Activated naive CD8-positive, alpha-beta T cell treated with anti-CD3 and anti-CD28 coated beads, Interleukin-2, amount 50 U/mL, for 24 hours (primary cell): ENCODE measurements around the gene THADA.

ENCODE experiments used
- ATAC-seq: fragments of 150-1000 bp; cut with Tn5 transposase; one replicate; pipeline ENCODE4 v1.10.0; 2021
- DNase-seq: peaks from one replicate; pipeline ENCODE4 v3.0.0; 2021
- H3K27ac Mint-ChIP-seq: one replicate; pipeline ENCODE4 v1.8.0; 2021; ENCODE audit warnings: mild to moderate bottlenecking, mixed read lengths
- H3K27me3 Mint-ChIP-seq: one replicate; pipeline ENCODE4 v1.8.0; 2021; ENCODE audit warnings: mixed read lengths
- H3K36me3 Mint-ChIP-seq: one replicate; pipeline ENCODE4 v1.8.0; 2021; ENCODE audit warnings: low read depth, mixed read lengths
- H3K4me1 Mint-ChIP-seq: one replicate; pipeline ENCODE4 v1.8.0; 2021; ENCODE audit warnings: mixed read lengths
- H3K4me3 Mint-ChIP-seq: one replicate; pipeline ENCODE4 v1.8.0; 2021; ENCODE audit warnings: mild to moderate bottlenecking, moderate library complexity, mixed read lengths
- H3K9me3 Mint-ChIP-seq: one replicate; pipeline ENCODE4 v1.8.0; 2021; ENCODE audit warnings: mixed read lengths

The THADA gene

GRCh38 chr2:43515248-43515647 is 80.6 kb downstream of the THADA start:
- peaks cover 20% of the 10 kb centered on the region for H3K36me3 Mint-ChIP-seq
- ATAC-seq (no peak), DNase-seq (no peak)
- H3K27ac Mint-ChIP-seq, result no peak overlapping the region
- no peak overlapping the region for H3K4me3 Mint-ChIP-seq
- H3K4me1 Mint-ChIP-seq, result peaks cover 32% of the 10 kb centered on the region
- no peaks in the 10 kb centered on the region for H3K9me3 Mint-ChIP-seq
- no peaks in the 10 kb centered on the region for H3K27me3 Mint-ChIP-seq

GRCh38 chr2:43513796-43514195 is 82.0 kb downstream of the THADA start:
- no peaks in the 10 kb centered on the region for H3K9me3 Mint-ChIP-seq
- peaks cover 24% of the 10 kb centered on the region for H3K36me3 Mint-ChIP-seq
- H3K27ac Mint-ChIP-seq, result no peak overlapping the region
- no peak for ATAC-seq
- H3K4me3 Mint-ChIP-seq, result no peak overlapping the region
- no peaks in the 10 kb centered on the region for H3K27me3 Mint-ChIP-seq
- peaks cover 29% of the 10 kb centered on the region for H3K4me1 Mint-ChIP-seq
- no peak for DNase-seq

- peaks cover 32% of the 10 kb centered on the region for H3K4me1 Mint-ChIP-seq
- no peak overlapping the region for H3K27ac Mint-ChIP-seq
- H3K4me3 Mint-ChIP-seq, result no peak overlapping the region
- H3K36me3 Mint-ChIP-seq, result peaks cover 26% of the 10 kb centered on the region
- H3K9me3 Mint-ChIP-seq, result no peaks in the 10 kb centered on the region
- no peak for ATAC-seq
- no peak for DNase-seq
- no peaks in the 10 kb centered on the region for H3K27me3 Mint-ChIP-seq
These were observed 82.6 kb downstream of the THADA start for GRCh38 chr2:43513216-43513615.

GRCh38 chr2:43511199-43511598 is 84.6 kb downstream of the THADA start:
- DNase-seq (no peak), ATAC-seq (peak; percentile 23)
- no peak overlapping the region for H3K4me3 Mint-ChIP-seq
- no peaks in the 10 kb centered on the region for H3K27me3 Mint-ChIP-seq
- no peaks in the 10 kb centered on the region for H3K9me3 Mint-ChIP-seq
- peaks cover 35% of the 10 kb centered on the region for H3K36me3 Mint-ChIP-seq
- H3K4me1 Mint-ChIP-seq, result peaks cover 41% of the 10 kb centered on the region
- H3K27ac Mint-ChIP-seq, result no peak overlapping the region

- Mint-ChIP-seq H3K9me3 (no peaks in the 10 kb centered on the region), H3K27ac (no peak overlapping the region), H3K27me3 (no peaks in the 10 kb centered on the region), H3K4me3 (no peak overlapping the region), H3K36me3 (peaks cover 43% of the 10 kb centered on the region), H3K4me1 (peaks cover 34% of the 10 kb centered on the region)
- DNase-seq (no peak), ATAC-seq (no peak)
These were observed 86.0 kb downstream of the THADA start for GRCh38 chr2:43509886-43510285.

GRCh38 chr2:43508209-43508608 is 87.6 kb downstream of the THADA start:
- no peak overlapping the region for H3K4me3 Mint-ChIP-seq
- ATAC-seq (peak; percentile 91), DNase-seq (peak; percentile 2)
- H3K36me3 Mint-ChIP-seq, result peaks cover 40% of the 10 kb centered on the region
- peaks cover 34% of the 10 kb centered on the region for H3K4me1 Mint-ChIP-seq
- H3K27me3 Mint-ChIP-seq, result no peaks in the 10 kb centered on the region
- peak overlapping the region; percentile 80 for H3K27ac Mint-ChIP-seq
- H3K9me3 Mint-ChIP-seq, result no peaks in the 10 kb centered on the region

GRCh38 chr2:43507137-43507536 is 88.7 kb downstream of the THADA start:
- no peaks in the 10 kb centered on the region for H3K27me3 Mint-ChIP-seq
- H3K36me3 Mint-ChIP-seq, result peaks cover 38% of the 10 kb centered on the region
- DNase-seq (no peak), ATAC-seq (peak; percentile 48)
- no peaks in the 10 kb centered on the region for H3K9me3 Mint-ChIP-seq
- peaks cover 32% of the 10 kb centered on the region for H3K4me1 Mint-ChIP-seq
- no peak overlapping the region for H3K4me3 Mint-ChIP-seq
- H3K27ac Mint-ChIP-seq, result peak overlapping the region; percentile 54

- H3K27ac Mint-ChIP-seq, result no peak overlapping the region
These were observed 100.1 kb downstream of the THADA start for GRCh38 chr2:43495727-43496126.

GRCh38 chr2:43493954-43494353 is 101.9 kb downstream of the THADA start:
- DNase-seq, result no peak
- ATAC-seq, result no peak
- Mint-ChIP-seq H3K27me3 (no peaks in the 10 kb centered on the region), H3K4me1 (peaks cover 4% of the 10 kb centered on the region), H3K27ac (no peak overlapping the region), H3K9me3 (no peaks in the 10 kb centered on the region), H3K36me3 (peaks cover 26% of the 10 kb centered on the region), H3K4me3 (no peak overlapping the region)

More at GRCh38 chr2:43495727-43496126, 100.1 kb downstream of the THADA start:
- no peaks in the 10 kb centered on the region for H3K4me1 Mint-ChIP-seq
- peaks cover 34% of the 10 kb centered on the region for H3K36me3 Mint-ChIP-seq
- no peaks in the 10 kb centered on the region for H3K27me3 Mint-ChIP-seq
- H3K9me3 Mint-ChIP-seq, result no peaks in the 10 kb centered on the region
- DNase-seq (no peak), ATAC-seq (no peak)
- H3K4me3 Mint-ChIP-seq, result no peak overlapping the region

GRCh38 chr2:43491065-43491639 is 104.7 kb downstream of the THADA start:
- H3K4me3 Mint-ChIP-seq, result no peak overlapping the region

GRCh38 chr2:43490252-43490786 is 105.5 kb downstream of the THADA start:
- DNase-seq, result no peak
- Mint-ChIP-seq H3K4me3 (no peak overlapping the region), H3K9me3 (no peaks in the 10 kb centered on the region), H3K27ac (no peak overlapping the region), H3K36me3 (peaks cover 2% of the 10 kb centered on the region), H3K4me1 (peaks cover 4% of the 10 kb centered on the region), H3K27me3 (no peaks in the 10 kb centered on the region)
- no peak for ATAC-seq

More at GRCh38 chr2:43491065-43491639, 104.7 kb downstream of the THADA start:
- Mint-ChIP-seq H3K36me3 (peaks cover 7% of the 10 kb centered on the region), H3K27me3 (no peaks in the 10 kb centered on the region), H3K4me1 (peaks cover 4% of the 10 kb centered on the region), H3K27ac (no peak overlapping the region), H3K9me3 (no peaks in the 10 kb centered on the region)
- no peak for ATAC-seq
- DNase-seq, result no peak

GRCh38 chr2:43488737-43489136 is 107.1 kb downstream of the THADA start:
- Mint-ChIP-seq H3K4me1 (peaks cover 4% of the 10 kb centered on the region), H3K27me3 (no peaks in the 10 kb centered on the region), H3K36me3 (peaks cover 2% of the 10 kb centered on the region), H3K9me3 (no peaks in the 10 kb centered on the region), H3K27ac (no peak overlapping the region), H3K4me3 (no peak overlapping the region)
- ATAC-seq (no peak), DNase-seq (no peak)

GRCh38 chr2:43486603-43487002 is 109.2 kb downstream of the THADA start:
- Mint-ChIP-seq H3K36me3 (peaks cover 3% of the 10 kb centered on the region), H3K9me3 (no peaks in the 10 kb centered on the region), H3K4me1 (peaks cover 10% of the 10 kb centered on the region), H3K27ac (no peak overlapping the region), H3K27me3 (no peaks in the 10 kb centered on the region), H3K4me3 (no peak overlapping the region)
- no peak for DNase-seq
- no peak for ATAC-seq

GRCh38 chr2:43484323-43484930 is 111.4 kb downstream of the THADA start:
- H3K36me3 Mint-ChIP-seq, result peaks cover 3% of the 10 kb centered on the region
- H3K4me1 Mint-ChIP-seq, result peaks cover 6% of the 10 kb centered on the region
- H3K9me3 Mint-ChIP-seq, result no peaks in the 10 kb centered on the region
- DNase-seq, result no peak
- H3K4me3 Mint-ChIP-seq, result no peak overlapping the region
- H3K27me3 Mint-ChIP-seq, result no peaks in the 10 kb centered on the region
- H3K27ac Mint-ChIP-seq, result no peak overlapping the region
- no peak for ATAC-seq

- peaks cover 6% of the 10 kb centered on the region for H3K4me1 Mint-ChIP-seq
- H3K4me3 Mint-ChIP-seq, result no peak overlapping the region
- H3K27me3 Mint-ChIP-seq, result no peaks in the 10 kb centered on the region
- DNase-seq (no peak), ATAC-seq (no peak)
- H3K9me3 Mint-ChIP-seq, result no peaks in the 10 kb centered on the region
- H3K27ac Mint-ChIP-seq, result no peak overlapping the region
- H3K36me3 Mint-ChIP-seq, result peaks cover 3% of the 10 kb centered on the region
These were observed 112.9 kb downstream of the THADA start for GRCh38 chr2:43482961-43483360.
